Endothelial cell of umbilical vein (primary cell): ENCODE data around the gene UBE2U. TPM values are rescaled to one million over a fixed set of nuclear protein-coding genes. Genes with fewer than 3 reads are reported as not detected.

Source experiments
- BruUV-seq: library from RNA; stranded (reverse); fragments of 400-500 nt; replicated peaks from 2 replicates; lab custom pipeline; 2021; lab: Mats Ljungman, UMichigan
- CTCF ChIA-PET: fragments of 300-600, 350-600 bp; sonication (Branson Sonifier 250); formaldehyde crosslinking; loops from one replicate; lab custom pipeline; 2021; ENCODE audit warnings: antibody characterized with exemption, inconsistent platforms; lab: Charles Lee
- POLR2A ChIA-PET: fragments of 300-600, 350-600 bp; sonication (Branson Sonifier 250); formaldehyde crosslinking; loops from one replicate; lab custom pipeline; 2021; ENCODE audit warnings: antibody characterized with exemption, inconsistent platforms; lab: Charles Lee
- DNase-seq: peaks from one replicate; pipeline ENCODE4 v3.0.0-alpha.2; 2011; ENCODE audit warnings: low read depth, low spot score
- FAIRE-seq: peaks from 2 replicates; lab custom pipeline; 2011; peaks lifted over from hg19 to GRCh38; lab: Jason Lieb, UNC
- H2AFZ ChIP-seq: 2 replicates; pipeline ENCODE4 v1.6.0; 2012; ENCODE audit warnings: low read depth, low read length, control low read depth, inconsistent platforms
- H3K27ac ChIP-seq: 2 replicates; pipeline ENCODE4 v1.5.1; 2011; ENCODE audit warnings: low read depth, mild to moderate bottlenecking, control low read depth, low read length, moderate library complexity; ENCODE audit not compliant: insufficient read depth
- H3K27me3 ChIP-seq, 2 experiments: 2 replicates each; pipeline versions ENCODE4 v1.6.0 to v1.6.1; 2011; ENCODE audit warnings: low read length in 2 of 2, mixed read lengths in 1 of 2; ENCODE audit not compliant: control insufficient read depth in 2 of 2, insufficient read depth in 2 of 2
- H3K36me3 ChIP-seq, 2 experiments: 2 replicates in 1 of 2; 3 replicates in 1 of 2; pipeline ENCODE4 v1.5.1; 2011; ENCODE audit warnings: low read length in 2 of 2, mild to moderate bottlenecking in 1 of 2, moderate library complexity in 1 of 2; ENCODE audit not compliant: control insufficient read depth in 2 of 2, insufficient read depth in 2 of 2; ENCODE audit errors: extremely low read depth in 1 of 2
- H3K4me1 ChIP-seq: 3 replicates; pipeline ENCODE4 v1.5.1; 2011; ENCODE audit warnings: mild to moderate bottlenecking, low read length; ENCODE audit not compliant: control insufficient read depth, insufficient read depth; ENCODE audit errors: extremely low read depth
- H3K4me2 ChIP-seq: 2 replicates; pipeline ENCODE4 v1.6.1; 2011; ENCODE audit warnings: low read length, control low read depth, mixed read lengths; ENCODE audit not compliant: insufficient read depth
- H3K4me3 ChIP-seq, 3 experiments: fragments of 200-600 bp in 1 of 3; sonication (generic), shearing (Covaris generic) in 1 of 3; replicated peaks in 1 of 3; 2 replicates each; pipeline ENCODE4 v1.5.1; 2011 to 2016; ENCODE audit warnings: control low read depth in 3 of 3, low read length in 3 of 3, mild to moderate bottlenecking in 2 of 3, inconsistent platforms in 1 of 3, low read depth in 1 of 3, moderate library complexity in 1 of 3; ENCODE audit not compliant: insufficient read depth in 1 of 3
- H3K79me2 ChIP-seq: 2 replicates; pipeline ENCODE4 v1.6.0; 2012; ENCODE audit warnings: low read length, inconsistent platforms; ENCODE audit not compliant: control insufficient read depth, insufficient read depth
- H3K9ac ChIP-seq: replicated peaks from 2 replicates; pipeline ENCODE3; 2011; ENCODE audit warnings: low read length, control low read depth; ENCODE audit not compliant: insufficient read depth; ENCODE audit errors: extremely low read depth
- H3K9me1 ChIP-seq: replicated peaks from 3 replicates; pipeline ENCODE4 v1.6.0; 2011; ENCODE audit warnings: mild to moderate bottlenecking, low read length; ENCODE audit not compliant: control insufficient read depth, insufficient read depth; ENCODE audit errors: extremely low read depth
- H3K9me3 ChIP-seq: replicated peaks from 2 replicates; pipeline ENCODE4 v1.5.1; 2012; ENCODE audit warnings: low read length, inconsistent platforms; ENCODE audit not compliant: control insufficient read depth, insufficient read depth
- H4K20me1 ChIP-seq: replicated peaks from 2 replicates; pipeline ENCODE3; 2011; ENCODE audit warnings: mild to moderate bottlenecking, low read length; ENCODE audit not compliant: control insufficient read depth, insufficient read depth; ENCODE audit errors: extremely low read depth
- EZH2 ChIP-seq: IDR thresholded peaks from 2 replicates; pipeline ENCODE4 v1.6.1; 2012; ENCODE audit warnings: borderline replicate concordance, low read depth, mild to moderate bottlenecking, moderate library complexity, low read length, inconsistent platforms; ENCODE audit not compliant: severe bottlenecking
- FOS ChIP-seq: IDR thresholded peaks from 2 replicates; pipeline ENCODE4 v1.6.1; 2011; ENCODE audit warnings: mild to moderate bottlenecking, low read length, moderate library complexity, borderline replicate concordance; ENCODE audit not compliant: insufficient read depth
- GATA2 ChIP-seq: IDR thresholded peaks from 2 replicates; pipeline ENCODE4 v1.7.0; 2011; ENCODE audit warnings: low read depth, mild to moderate bottlenecking, moderate library complexity, mixed read lengths, low read length; ENCODE audit not compliant: insufficient read length, insufficient read depth
- JUN ChIP-seq: IDR thresholded peaks from 2 replicates; pipeline ENCODE4 v1.6.1; 2011; ENCODE audit warnings: borderline replicate concordance, low read depth; ENCODE audit not compliant: insufficient read length, insufficient read depth
- MAX ChIP-seq: IDR thresholded peaks from 2 replicates; pipeline ENCODE4 v1.6.1; 2011; ENCODE audit not compliant: insufficient read depth, insufficient read length
- MYC ChIP-seq: IDR thresholded peaks from one replicate; pipeline ENCODE4 v1.6.1; 2011; ENCODE audit warnings: mild to moderate bottlenecking, low read depth, low read length
- POLR2A ChIP-seq: IDR thresholded peaks from 2 replicates; pipeline ENCODE4 v1.6.1; 2012; ENCODE audit warnings: low read depth, mild to moderate bottlenecking, control low read depth, low read length
- POLR2AphosphoS5 ChIP-seq: IDR thresholded peaks from 2 replicates; pipeline ENCODE4 v1.6.1; 2012; ENCODE audit warnings: low read depth, mild to moderate bottlenecking, control low read depth, low read length, moderate library complexity; ENCODE audit not compliant: insufficient read depth
- dilution Hi-C: fragments of 300-500 bp; cut with MboI; formaldehyde crosslinking; loops from one replicate; pipeline ENCODE4 v1.15.0; 2019; ENCODE audit warnings: low sequenced_read_pairs; ENCODE audit not compliant: extremely low pct_ligation_motif_present
- intact Hi-C: fragments of 100-400 bp; cut with micrococcal nuclease; formaldehyde crosslinking; loops from one replicate; pipeline ENCODE4 v1.10.0; 2022
- polyA plus RNA-seq, 4 experiments: library from polyadenylated mRNA; depleted of rRNA in 3 of 4; stranded (reverse) in 3 of 4; unstranded in 1 of 4; fragments of >200 nt; gene quantifications; 2 replicates each; pipeline versions ENCODE4 v1.2.1 to v1.2.3, GENCODE V29; 2011 to 2012; ENCODE audit warnings: missing spikeins in 1 of 4
- total RNA-seq: library from RNA; stranded (reverse); gene quantifications from 2 replicates; pipeline ENCODE4 v1.2.3, GENCODE V29; 2021
- TF ChIP-seq, protein P1 (sequence below), 2 donors: IDR thresholded peaks; 1 replicate in 1 of 2; 2 replicates in 1 of 2; pipeline ENCODE4 v1.5.1; 2011; ENCODE audit warnings: low read length in 2 of 2, mild to moderate bottlenecking in 2 of 2, moderate library complexity in 2 of 2, control low read depth in 1 of 2, inconsistent platforms in 1 of 2, low read depth in 1 of 2; ENCODE audit not compliant: insufficient read depth in 1 of 2; ENCODE audit errors: extremely low read depth in 1 of 2

The UBE2U gene
- total and polyA plus RNA-seq, 2 donors (not counting 3 experiments of a cell fraction or from before 2014, with no cell fraction given) = not detected

- FAIRE-seq (no peak), DNase-seq (no peak)
- Histone ChIP-seq H3K9me1 (no peaks in the 10 kb centered on the region), H3K9me3 (no peaks in the 10 kb centered on the region), H3K9ac (no peak overlapping the region), H3K4me3 (no peak overlapping the region), H4K20me1 (no peaks in the 10 kb centered on the region), H2AFZ (no peak overlapping the region), H3K4me2 (no peak overlapping the region), H3K4me1 (no peaks in the 10 kb centered on the region), H3K27ac (no peak overlapping the region), H3K27me3 (no peaks in the 10 kb centered on the region), H3K79me2 (no peaks in the 10 kb centered on the region), H3K36me3 (no peaks in the 10 kb centered on the region)
- no TSS peak for BruUV-seq
- no peak for TF ChIP-seq MYC
- no peak for TF ChIP-seq MAX
- TF ChIP-seq EZH2 = no peak
- no peak for TF ChIP-seq GATA2
- no peak for TF ChIP-seq JUN
- TF ChIP-seq, protein P1, sequence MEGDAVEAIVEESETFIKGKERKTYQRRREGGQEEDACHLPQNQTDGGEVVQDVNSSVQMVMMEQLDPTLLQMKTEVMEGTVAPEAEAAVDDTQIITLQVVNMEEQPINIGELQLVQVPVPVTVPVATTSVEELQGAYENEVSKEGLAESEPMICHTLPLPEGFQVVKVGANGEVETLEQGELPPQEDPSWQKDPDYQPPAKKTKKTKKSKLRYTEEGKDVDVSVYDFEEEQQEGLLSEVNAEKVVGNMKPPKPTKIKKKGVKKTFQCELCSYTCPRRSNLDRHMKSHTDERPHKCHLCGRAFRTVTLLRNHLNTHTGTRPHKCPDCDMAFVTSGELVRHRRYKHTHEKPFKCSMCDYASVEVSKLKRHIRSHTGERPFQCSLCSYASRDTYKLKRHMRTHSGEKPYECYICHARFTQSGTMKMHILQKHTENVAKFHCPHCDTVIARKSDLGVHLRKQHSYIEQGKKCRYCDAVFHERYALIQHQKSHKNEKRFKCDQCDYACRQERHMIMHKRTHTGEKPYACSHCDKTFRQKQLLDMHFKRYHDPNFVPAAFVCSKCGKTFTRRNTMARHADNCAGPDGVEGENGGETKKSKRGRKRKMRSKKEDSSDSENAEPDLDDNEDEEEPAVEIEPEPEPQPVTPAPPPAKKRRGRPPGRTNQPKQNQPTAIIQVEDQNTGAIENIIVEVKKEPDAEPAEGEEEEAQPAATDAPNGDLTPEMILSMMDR (IDR thresholded peaks at IDR 0.05; ENCODE audit: extremely low read depth in 1 of 2, insufficient read depth in 1 of 2, low read depth in 1 of 2, low read length in 2 of 2) = no peak
- no peak for TF ChIP-seq POLR2AphosphoS5
- no peak for TF ChIP-seq FOS
- no peak for TF ChIP-seq POLR2A
- dilution Hi-C loops = no loop called here
- intact Hi-C loops = no loop called here
- ChIA-PET POLR2A (no interaction called here), CTCF (interaction anchor here (0.8 to 2.7 kb wide), 5 partner anchors 10 to 520 kb away, joined by 3 to 7 read pairs (median 4); no protein-coding TSS in a partner anchor)
These were observed 9.0 kb upstream of the UBE2U start for GRCh38 chr1:64194168-64195080.
